HG03460 (cell line): ENCODE measurements around the gene ABCA12.
A peak's percentile ranks its signal among the peaks of the same experiment; 100 is the strongest.

Experiments used
- ATAC-seq: cut with Tn5 transposase; IDR thresholded peaks from one replicate; pipeline ENCODE4 v1.9.1; 2021; ENCODE audit not compliant: unreplicated experiment

The ABCA12 gene

DNA sequence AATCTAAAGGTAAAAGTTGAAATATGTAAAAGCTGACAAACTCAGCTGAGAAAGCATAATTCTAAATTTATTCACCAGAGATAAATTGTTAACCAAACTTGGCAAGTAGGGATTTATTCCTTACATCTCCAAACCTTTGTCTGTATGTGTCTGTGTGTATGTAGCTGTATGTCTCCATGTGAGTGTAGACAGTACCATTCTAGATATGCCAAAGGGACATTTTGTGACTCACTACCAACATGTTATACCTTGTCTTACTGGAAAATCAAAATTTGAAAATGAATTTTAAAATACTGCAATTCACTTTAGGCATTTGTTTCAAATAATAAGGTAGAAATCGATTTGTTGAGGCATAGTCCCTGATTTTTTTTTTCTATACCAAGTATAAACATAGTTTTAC, 102.1 kb downstream of the ABCA12 start:
- ATAC-seq, result no peak

DNA sequence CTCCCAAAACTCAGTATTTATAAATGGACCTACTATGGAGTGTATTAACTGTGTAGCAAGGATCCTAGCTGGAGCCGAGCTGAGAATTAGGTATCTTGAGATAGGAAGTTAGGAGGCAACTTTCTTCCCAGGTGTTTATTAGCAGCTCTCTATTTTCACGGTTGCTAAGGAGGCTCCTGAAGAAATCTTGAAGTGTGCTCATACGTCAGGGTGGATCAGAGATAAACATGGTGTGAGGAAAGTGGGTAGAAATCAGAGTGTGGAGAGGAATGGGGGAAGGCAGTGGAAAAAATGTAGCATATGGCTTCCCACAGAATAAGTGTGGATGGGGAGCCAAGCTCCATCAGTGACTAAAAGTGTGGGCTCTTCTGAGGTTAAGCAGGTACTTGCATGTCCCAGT, 104.3 kb downstream of the ABCA12 start:
- ATAC-seq, result no peak

DNA sequence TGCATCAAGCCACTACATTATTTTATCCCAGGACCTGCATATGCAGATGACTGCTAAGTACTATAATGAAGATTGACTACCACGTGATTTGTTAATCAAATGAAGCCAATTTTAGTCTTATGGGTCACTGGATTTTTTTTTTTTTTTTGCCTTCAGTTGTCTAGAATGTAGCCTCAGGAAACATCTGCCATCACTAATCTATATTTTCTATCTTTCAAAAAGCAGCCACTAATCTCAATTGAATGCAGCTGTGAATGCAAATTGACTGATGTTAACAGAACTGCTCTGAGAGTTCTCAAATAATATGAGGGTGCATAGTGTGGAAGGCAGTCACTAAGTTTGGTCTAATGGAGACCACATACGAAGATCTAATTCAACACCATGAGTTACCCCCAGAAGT, 106.3 kb downstream of the ABCA12 start:
- ATAC-seq, result no peak

DNA sequence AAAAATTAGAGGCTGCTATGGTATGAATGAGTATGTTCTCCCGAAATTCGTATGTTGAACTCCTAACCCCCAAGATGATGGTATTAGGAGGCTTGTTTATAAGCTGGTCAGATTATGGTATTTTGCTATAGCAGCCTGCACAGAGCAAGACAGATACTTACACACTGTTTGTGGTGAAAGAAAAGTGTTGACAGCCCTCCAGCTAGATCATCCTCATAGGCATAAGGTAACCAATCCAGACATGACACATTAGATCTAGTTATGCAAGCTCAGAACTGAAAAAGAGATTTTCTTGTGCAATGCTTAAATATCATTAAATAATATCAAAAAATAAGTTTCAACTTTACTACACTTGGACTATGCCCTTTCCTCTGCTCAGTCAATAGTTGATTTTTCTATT, 107.1 kb downstream of the ABCA12 start:
- ATAC-seq, result no peak

DNA sequence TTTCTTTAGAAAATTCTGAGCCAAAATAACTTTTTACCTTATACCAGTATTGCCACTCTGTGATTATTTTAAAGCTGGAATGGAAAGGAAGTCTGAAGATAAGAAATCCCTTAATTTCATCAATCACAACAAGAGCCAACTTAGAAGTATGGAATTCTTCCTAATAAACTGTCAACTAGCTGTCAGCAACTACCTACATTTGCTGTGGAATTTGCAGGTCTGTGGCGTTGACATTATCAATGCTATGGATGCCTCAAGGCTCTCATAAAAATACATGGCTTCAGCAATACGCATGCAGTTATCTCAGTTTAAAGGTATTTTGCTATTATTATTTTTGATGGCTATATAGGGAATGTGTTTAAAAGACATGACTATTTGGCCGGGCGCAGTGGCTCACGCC, 108.5 kb downstream of the ABCA12 start:
- no peak for ATAC-seq

DNA sequence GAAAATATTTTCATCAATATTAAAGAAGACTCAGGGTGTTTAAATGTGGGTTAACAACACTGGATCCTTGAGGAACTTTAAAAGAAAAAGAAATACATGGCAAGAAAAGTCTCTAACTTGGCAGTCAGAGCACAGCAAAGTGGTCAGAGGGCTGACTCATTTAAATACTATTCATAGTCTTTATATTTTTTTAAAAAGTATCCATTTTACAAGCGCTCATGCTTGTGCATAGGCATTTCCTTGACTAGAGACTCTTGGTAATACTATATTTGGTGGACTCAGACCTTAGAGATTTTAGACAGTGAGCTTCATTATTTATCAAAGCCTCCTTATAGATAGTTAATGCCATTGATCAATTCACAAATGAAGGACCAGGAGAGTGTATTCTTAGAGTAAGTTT, 110.2 kb downstream of the ABCA12 start:
- ATAC-seq, result no peak

DNA sequence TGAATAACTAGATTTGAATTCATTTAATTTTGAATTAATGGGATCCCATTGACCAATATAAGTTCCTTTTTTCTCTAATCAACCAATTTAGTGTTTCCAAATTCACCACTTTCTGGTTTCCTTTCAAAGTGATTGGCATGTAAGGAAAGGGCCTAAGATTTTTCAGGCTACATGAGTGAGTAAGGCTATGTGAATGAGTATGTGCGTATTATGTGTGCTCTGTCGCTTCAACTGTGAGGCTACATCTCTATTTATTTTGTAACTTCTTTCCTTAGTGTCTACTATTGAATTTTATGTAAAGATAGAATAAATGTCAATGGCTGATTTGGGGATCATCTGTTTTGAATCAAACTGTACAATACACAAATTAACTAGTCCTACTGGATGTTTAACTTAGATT, 110.6 kb downstream of the ABCA12 start:
- ATAC-seq, result no peak

DNA sequence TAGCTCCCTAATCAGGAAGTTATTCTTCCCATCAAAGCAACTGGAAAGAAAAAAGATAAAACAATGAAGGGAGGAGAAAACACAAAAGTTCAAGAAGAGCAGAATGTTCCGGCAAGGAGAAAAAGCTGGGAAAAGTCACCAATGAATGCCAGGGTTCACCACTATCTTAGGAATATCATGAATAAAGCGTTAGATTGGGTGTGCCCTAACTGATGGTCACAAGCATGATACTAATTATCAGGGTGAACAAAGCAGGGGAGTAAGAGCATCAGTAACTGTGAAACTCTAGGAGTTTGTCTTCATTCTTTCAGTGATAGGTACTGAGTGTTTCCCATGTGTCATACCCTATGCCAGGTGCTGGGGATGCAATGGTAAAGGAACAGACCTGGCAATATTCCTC, 115.5 kb downstream of the ABCA12 start:
- no peak for ATAC-seq

DNA sequence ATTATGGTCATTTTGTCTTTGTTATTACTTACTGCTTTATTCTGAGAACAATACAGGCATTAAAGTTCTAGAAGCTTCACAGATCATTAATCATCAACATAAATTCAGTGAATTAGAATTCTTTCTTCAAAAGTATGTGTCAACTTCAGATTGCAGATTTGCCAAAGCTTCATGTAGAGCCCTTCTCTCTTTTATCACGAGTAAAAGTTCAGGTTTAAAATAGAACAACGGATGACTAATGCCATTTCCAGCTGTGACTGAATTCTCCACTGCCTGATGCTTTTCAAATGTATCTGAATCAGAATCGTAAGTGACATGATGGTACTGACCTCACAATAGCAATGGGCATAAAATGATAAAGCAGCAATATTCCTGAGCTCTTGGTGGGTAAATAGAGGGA, 116.0 kb downstream of the ABCA12 start:
- ATAC-seq, result no peak

DNA sequence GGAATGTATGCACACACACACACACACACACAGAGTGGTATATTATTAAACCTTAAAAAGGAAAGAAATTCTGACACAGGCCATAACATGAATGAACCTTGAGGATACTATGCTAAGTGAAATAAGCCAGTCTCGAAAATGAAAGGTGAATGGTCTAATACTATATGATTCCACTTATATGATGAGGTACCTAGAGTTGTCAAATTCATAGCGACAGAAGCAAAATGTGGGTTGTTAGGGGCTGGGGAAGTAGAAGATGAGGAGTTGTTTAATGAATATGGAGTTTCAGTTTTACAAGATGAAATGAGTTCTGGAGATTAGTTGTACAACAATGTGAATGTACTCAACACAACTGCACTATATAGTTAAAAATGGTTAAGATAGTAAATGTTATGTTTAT, 118.1 kb downstream of the ABCA12 start:
- ATAC-seq, result no peak

DNA sequence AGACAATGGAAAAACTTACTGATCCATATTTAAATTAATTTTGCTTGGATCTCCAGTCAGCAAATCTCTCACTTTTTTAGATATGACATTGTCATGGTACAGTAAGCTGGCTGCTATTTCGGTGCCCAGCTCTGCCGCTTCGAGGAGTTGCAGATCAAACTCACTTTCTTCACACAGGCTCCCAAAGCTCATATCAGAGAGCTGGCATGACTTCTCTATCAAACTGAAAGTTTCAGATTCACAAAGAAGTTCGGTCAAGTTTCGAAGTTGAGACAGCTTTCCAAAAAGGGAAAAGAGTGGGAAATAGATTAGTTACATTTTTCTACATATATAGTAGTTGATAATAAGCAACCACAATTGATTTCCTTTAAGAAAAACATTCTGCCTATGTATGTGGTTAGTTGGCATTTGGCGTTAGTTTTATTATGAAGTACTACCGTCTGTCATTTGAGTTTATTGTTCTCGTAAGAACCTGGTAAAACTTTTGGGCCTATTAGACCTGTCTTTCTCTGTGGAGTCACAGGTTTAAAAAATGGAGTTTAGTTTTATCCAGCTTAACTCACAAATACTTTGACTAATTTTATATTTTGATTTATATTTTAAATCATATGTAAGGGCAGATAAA, 118.8 kb downstream of the ABCA12 start:
- no peak for ATAC-seq

DNA sequence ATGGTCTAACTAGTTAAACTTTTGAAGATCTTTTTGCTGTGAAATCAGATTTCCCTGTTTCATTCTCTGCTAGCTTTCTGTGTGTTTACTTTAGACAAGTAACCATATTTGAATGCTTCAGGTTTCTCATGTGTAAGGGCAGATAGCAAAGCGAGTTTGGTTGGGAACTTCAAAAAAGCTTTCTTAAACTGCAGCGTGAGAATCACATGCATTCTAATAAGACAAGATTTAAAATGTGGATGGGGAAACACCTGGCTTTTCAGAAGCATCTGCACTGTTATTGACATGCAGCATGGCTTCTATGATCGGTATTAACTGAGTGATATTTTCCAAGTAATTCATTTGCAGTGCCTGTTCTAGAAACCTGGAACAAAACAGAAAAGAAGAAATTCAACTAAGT, 119.3 kb downstream of the ABCA12 start:
- ATAC-seq, result no peak

DNA sequence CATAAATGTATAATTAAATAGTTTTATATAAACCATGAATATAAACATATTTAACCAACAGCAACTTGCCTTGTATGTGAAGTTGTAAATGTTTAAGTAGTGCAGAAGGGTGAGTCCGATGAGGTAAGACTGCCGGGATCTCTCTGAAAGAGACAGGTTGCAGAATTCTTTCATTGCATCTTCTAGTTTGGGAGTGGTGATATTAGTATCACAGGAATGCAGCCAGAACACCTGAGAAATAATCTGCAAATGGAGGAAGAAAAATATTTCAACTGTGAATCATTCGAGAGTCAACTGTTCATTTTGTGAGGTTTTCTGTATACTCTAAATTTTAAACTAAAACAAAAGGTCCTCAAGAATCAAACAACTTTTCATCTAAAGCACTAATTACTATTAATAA, 123.0 kb downstream of the ABCA12 start:
- no peak for ATAC-seq

DNA sequence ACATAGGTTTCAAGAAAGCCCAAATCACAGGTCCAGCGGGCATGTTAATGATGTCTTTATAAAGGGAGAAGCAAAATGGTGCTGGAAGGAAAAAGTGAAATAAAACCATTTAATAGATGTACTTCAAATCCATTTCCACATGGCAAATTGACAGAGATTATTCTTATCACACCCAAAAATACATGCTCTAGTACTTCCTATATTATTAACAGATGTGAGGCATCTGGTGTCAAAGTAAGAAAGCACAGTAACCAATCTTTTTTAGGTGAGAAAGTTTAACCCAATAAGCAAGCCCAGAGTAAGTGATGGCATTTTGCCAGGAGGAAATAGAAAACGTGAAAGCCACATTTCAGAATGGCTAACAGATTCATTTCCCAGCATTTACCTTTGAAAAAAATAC, 128.0 kb downstream of the ABCA12 start:
- ATAC-seq, result no peak

DNA sequence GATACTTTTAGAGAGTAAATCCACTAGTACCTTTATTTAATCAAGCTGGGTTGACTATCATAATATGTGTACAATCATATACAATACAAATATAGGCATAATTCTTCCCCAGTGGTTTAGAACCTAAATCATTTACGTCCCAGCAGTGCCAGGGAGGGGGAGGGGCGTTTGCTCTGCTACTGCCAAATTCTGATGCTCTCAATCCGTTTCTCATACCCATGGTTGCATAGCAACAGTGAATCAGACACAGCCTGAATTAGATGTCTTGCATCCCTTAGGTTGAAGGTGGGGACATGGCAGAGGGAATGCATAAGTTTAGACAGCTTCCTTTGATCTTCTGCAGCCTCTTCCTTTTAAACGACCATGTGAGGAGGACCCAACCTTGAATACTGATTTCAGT, 135.4 kb downstream of the ABCA12 start:
- ATAC-seq, result no peak

DNA sequence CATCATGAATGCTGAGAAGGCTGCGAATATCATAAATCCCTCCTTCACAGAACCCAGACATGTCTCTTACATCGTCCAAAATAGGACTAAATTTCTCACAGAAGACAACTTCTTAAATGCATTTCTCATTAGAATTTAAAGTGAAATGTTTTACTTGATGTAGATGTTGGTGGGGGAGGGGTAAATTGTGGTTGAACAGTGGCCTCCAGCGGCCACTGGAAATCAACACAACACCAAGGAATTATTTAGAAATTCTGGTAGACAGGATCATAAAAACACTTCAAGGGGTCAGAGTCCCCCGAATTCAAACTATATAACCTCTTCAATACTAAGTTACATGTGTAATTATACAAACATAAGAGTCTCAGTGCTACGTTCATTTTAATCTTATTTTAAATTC, 135.9 kb downstream of the ABCA12 start:
- ATAC-seq, result peak; percentile 53

DNA sequence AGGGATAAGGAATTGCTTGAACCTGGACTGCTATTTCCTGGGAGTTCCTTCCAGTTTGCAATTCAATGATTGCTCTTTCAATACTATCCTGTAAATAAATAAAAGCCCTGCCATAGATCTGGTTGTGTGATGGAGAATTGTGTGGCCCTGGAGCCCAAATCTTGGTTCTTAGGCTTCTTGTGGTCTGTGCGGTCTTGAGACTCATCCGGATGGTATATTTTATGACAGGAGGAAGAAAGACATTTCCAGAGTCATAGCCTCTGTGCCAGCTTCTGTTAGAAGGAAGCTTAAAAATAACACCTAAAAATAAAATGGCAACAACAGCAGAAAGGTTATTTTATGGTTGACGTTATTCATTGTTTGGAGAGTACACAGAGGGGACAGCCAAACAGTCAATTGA, 137.7 kb downstream of the ABCA12 start:
- no peak for ATAC-seq

DNA sequence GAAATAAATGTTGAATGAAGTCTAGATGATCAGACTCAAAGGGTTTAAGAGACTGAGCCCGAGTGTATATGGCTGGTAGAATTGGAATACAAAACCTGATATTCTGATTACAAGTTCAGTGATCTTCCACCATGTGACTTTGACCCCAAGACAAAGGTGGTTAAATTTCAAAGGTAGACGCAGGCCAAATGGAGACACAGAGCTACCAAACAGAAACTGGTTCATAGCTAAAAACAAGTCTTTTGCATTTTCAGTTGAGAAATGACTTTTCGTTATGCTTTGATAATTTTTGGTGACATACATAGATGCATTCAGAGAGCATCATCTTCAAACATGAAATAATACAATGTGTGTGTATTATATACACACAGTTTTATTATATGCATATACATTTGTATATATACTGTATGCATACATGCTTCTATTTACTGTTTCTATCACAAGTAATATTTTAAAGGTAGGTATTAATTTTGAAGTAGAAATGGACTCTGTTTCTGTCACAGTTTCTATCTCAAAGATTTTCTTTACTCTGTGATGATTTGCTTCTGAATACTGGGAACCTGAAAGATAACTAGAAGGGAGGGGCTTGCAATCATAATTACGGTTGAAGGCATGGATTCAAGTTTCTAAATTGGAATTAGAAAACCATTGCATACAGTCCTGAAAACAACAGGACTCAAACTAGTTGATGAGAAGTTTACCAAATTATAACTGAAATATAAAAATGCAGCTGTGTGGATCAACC, 142.3 kb downstream of the ABCA12 start:
- peak; percentile 93 for ATAC-seq

DNA sequence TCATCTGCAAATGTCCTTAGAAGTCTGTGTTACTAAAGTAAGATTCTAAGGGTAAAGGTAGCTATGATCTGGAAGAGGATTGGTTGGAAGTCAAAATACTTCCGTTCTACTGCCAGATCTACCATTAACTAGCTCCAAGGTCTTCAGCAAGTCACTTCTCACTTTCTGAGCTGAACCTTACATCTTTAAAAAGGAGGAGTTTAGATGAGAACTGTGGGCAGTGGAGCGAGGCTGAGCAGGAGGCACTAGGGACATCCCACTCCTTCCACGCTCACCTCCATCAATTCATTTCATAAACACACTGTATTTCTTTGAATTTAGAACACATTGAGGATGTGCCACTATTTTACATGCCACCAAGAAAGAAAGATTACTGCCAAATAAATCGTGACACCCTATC, 143.0 kb downstream of the ABCA12 start:
- ATAC-seq, result no peak

DNA sequence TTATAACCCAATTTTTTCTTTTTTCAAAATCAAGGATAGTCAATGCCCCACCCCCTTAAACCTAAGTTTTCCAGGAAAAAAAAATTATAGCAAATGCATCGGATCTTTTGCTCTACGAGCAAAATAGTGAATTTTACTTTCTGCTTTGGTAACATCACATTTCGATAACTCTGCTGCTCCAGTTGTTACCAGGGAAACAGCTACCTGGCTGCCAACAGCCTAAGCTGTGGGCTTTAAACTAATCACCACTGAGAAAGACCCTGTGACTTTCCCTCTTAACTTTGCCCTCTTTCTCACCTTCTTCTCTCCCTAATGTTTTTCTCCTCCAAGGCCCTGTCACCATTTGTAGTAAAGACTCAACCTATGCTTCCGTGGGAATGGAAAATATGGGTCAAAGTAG, 145.5 kb downstream of the ABCA12 start:
- ATAC-seq, result no peak

DNA sequence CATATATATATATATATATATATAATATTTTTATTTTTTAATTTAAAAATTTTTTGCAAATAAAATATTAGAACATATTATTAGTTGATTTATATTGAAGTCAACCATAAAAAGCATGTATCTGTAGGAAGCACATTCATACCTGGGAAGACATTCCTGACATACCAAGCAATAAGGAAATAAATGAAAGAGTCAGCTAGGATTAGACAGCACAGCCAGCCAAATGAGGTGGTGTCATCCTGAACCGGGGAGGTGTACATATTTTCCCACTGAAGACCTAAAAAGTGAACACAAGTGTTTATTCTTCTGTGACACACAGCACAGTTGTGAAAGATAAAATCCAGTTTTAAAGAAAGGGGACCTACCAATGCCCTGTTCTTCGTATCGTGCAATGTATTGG, 149.2 kb downstream of the ABCA12 start:
- ATAC-seq, result no peak

DNA sequence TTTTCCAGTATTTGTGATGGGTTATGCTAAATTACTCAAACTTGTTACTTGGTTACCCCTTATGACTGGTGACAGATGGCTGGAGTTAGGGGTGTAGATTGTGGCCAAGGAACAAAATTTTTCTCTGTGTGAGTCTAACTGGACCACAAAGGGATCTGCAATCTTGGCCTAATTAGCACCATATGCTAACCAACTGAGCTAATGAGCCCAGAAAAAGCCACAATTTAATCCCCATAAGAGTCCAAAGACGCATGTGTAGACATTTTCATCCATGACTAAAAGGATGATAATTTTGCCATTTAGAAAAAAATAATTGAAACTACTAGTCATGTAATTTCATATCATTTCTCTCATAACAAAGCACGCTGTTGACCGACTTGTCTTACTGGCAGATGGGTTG, 151.2 kb downstream of the ABCA12 start:
- ATAC-seq, result no peak

DNA sequence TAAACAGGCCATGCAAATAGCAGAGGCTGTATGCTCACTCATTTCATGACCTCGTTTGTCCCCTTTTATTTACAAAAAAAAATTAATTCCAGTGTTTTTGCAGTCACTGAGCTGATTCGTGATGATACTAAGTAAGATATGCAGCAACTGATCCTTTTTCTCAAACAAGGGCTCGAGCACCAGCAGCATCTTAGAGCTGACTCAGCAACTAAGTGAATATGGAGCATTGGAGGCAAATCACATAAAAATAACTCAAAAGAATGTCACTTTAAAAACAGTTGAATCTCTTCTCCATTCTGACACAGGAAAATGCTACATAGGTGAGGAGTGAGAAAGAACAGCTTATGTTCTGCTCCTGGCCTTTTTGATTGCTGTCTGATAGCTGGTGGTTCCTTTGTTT, 152.8 kb downstream of the ABCA12 start:
- ATAC-seq, result no peak
